Thyroid gland (tissue), 4 donors: ENCODE results near the gene DNER. TPM values are rescaled to one million over a fixed set of nuclear protein-coding genes. Genes with fewer than 3 reads are reported as not detected.

ENCODE experiments used
- DNase-seq, 2 donors: peaks; one replicate each; pipeline ENCODE4 v3.0.0-alpha.2; 2019
- H3K27ac ChIP-seq, 3 donors: fragments of 200-600 bp; sonication (generic); 1 replicate in 2 of 3; 2 replicates in 1 of 3; pipeline ENCODE4 v1.5.1; 2016 to 2019; ENCODE audit warnings: mild to moderate bottlenecking in 1 of 3, moderate library complexity in 1 of 3
- H3K27me3 ChIP-seq: fragments of 200-600 bp; sonication (generic); one replicate; pipeline ENCODE4 v1.5.1; 2019
- H3K36me3 ChIP-seq, 2 donors: fragments of 200-600 bp; sonication (generic); one replicate each; pipeline ENCODE4 v1.5.1; 2016 to 2019
- H3K4me1 ChIP-seq, 2 donors: fragments of 200-600 bp; sonication (generic); one replicate each; pipeline ENCODE4 v1.5.1; 2017 to 2019
- H3K4me3 ChIP-seq, 3 donors: fragments of 200-600 bp; sonication (generic); replicated peaks in 1 of 3; 1 replicate in 2 of 3; 2 replicates in 1 of 3; pipeline ENCODE4 v1.5.1; 2016; ENCODE audit warnings: mild to moderate bottlenecking in 1 of 3
- H3K9me3 ChIP-seq: fragments of 200-600 bp; sonication (generic); one replicate; pipeline ENCODE4 v1.5.1; 2017
- POLR2A ChIP-seq, 2 donors: fragments of 450-650 bp; IDR thresholded peaks; one replicate each; pipeline ENCODE4 v1.6.1; 2017; ENCODE audit warnings: antibody characterized with exemption in 2 of 2, mild to moderate bottlenecking in 2 of 2, moderate library complexity in 1 of 2
- WGBS, 2 donors: methylation state at CpG; one replicate each; pipeline ENCODE4 v1.1.5; 2017; 5-methylcytosine and 5-hydroxymethylcytosine counted together
- intact Hi-C: fragments of 100-400 bp; cut with DNase I; formaldehyde crosslinking; loops from one replicate; pipeline ENCODE4 v1.15.1; 2023
- total RNA-seq, 4 donors: library from RNA; depleted of rRNA; stranded (reverse); fragments of >200 nt; gene quantifications; one replicate each; pipeline ENCODE4 v1.2.3, GENCODE V29; 2016
- TF ChIP-seq, protein P1 (sequence below), 6 experiments: fragments of 200-600 bp in 3 of 6; fragments of 450-650 bp in 3 of 6; sonication (generic) in 3 of 6; IDR thresholded peaks; one replicate each; pipeline ENCODE4 v1.5.1; 2016 to 2019; ENCODE audit warnings: antibody characterized with exemption in 6 of 6, mild to moderate bottlenecking in 2 of 6, inconsistent platforms in 1 of 6, moderate library complexity in 1 of 6

DNER gene
- total RNA-seq, 4 donors from 2014 or later = 0.13 to 0.93 (median 0.42) TPM; not detected in 1

DNA sequence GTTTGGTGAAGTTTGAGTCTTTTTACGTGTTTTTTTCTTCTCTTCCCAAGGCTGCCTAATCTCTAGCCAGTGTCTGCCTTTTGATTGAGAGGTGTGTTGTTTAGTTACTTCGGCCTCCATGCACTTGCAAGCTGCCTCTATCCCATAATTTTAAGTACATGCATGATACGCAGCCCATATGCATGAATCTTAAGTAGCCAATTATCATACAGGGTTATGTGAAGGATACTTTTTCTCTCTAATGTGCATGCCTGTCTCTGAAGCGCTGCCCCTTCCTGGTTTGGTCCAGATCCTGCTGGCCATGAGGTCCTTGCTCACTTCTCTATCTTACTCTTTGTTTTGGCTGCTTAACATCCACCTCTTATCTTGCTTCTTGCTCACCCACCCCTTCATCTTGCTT is 369.4 kb downstream of the DNER start:
- no peaks in the 10 kb centered on the region for H3K4me1 ChIP-seq
- TF ChIP-seq, protein P1, sequence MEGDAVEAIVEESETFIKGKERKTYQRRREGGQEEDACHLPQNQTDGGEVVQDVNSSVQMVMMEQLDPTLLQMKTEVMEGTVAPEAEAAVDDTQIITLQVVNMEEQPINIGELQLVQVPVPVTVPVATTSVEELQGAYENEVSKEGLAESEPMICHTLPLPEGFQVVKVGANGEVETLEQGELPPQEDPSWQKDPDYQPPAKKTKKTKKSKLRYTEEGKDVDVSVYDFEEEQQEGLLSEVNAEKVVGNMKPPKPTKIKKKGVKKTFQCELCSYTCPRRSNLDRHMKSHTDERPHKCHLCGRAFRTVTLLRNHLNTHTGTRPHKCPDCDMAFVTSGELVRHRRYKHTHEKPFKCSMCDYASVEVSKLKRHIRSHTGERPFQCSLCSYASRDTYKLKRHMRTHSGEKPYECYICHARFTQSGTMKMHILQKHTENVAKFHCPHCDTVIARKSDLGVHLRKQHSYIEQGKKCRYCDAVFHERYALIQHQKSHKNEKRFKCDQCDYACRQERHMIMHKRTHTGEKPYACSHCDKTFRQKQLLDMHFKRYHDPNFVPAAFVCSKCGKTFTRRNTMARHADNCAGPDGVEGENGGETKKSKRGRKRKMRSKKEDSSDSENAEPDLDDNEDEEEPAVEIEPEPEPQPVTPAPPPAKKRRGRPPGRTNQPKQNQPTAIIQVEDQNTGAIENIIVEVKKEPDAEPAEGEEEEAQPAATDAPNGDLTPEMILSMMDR (IDR thresholded peaks at IDR 0.05) = no peak
- no peak for TF ChIP-seq POLR2A (IDR thresholded peaks at IDR 0.05)
- H3K9me3 ChIP-seq = no peaks in the 10 kb centered on the region
- WGBS, 2 donors = 89 to 93% methylated on average over 4 of the region's 4 CpGs
- no peak overlapping the region for H3K27ac ChIP-seq
- H3K36me3 ChIP-seq = no peaks in the 10 kb centered on the region
- DNase-seq = no peak
- intact Hi-C loops = no loop called here
- H3K27me3 ChIP-seq = no peaks in the 10 kb centered on the region
- no peak overlapping the region for H3K4me3 ChIP-seq

DNA sequence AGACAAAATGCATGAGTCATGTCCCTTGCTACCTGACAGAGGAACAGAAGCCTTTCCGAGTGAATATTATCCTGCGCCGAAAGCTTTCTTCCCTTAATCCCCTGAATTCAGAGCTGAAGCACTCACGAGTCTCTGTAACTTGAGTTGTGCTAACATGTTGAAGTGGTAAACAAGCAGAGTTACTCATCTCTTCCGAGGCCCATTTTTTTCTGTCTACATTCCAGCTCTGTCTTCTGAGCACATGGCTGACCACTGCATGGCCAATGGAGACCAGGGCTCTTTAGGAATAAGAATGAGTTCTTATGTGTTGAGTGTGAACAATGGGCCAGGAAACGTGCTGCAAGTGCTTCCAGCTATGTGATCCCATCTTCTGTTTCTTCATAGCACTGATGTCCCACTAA is 370.2 kb downstream of the DNER start:
- no peak overlapping the region for H3K27ac ChIP-seq
- WGBS, 2 donors = 59 to 72% methylated on average over 6 of the region's 6 CpGs
- no peak for TF ChIP-seq POLR2A (IDR thresholded peaks at IDR 0.05)
- TF ChIP-seq, protein P1 (IDR thresholded peaks at IDR 0.05) = no peak
- H3K4me3 ChIP-seq = no peak overlapping the region
- intact Hi-C loops = no loop called here
- no peaks in the 10 kb centered on the region for H3K9me3 ChIP-seq
- H3K27me3 ChIP-seq = no peaks in the 10 kb centered on the region
- H3K4me1 ChIP-seq = no peaks in the 10 kb centered on the region
- H3K36me3 ChIP-seq = no peaks in the 10 kb centered on the region
- DNase-seq = no peak

GRCh38 chr2:229343661-229344060 is 370.7 kb downstream of the DNER start:
- H3K36me3 ChIP-seq = no peaks in the 10 kb centered on the region
- TF ChIP-seq, protein P1 (IDR thresholded peaks at IDR 0.05) = no peak
- TF ChIP-seq POLR2A (IDR thresholded peaks at IDR 0.05) = no peak
- H3K4me1 ChIP-seq = no peaks in the 10 kb centered on the region
- no peaks in the 10 kb centered on the region for H3K9me3 ChIP-seq
- WGBS, 2 donors = 62 to 63% methylated on average over 3 of the region's 3 CpGs
- H3K4me3 ChIP-seq = no peak overlapping the region
- DNase-seq = no peak
- intact Hi-C loops = no loop called here
- no peak overlapping the region for H3K27ac ChIP-seq
- no peaks in the 10 kb centered on the region for H3K27me3 ChIP-seq

DNA sequence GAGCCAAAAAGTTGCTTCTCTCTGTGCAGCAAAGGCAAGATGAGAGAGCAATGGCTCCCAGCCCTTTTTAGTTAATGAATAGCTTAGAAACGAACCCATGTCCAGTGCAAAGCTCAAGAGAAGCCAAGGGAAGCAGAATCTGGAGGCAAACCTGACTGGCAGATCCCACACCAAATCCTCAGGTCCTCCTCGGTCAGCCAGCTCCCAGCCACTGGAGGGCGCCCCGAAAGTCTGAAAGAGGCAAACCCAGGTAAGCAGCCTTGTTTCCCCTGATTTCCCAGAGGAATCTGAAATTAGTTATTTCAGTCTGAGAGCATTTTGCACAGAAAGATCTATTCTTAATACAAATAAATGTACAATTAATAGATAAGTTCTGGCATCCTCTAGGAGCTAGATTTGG is 372.0 kb downstream of the DNER start:
- Histone ChIP-seq H3K27ac (no peak overlapping the region), H3K27me3 (no peaks in the 10 kb centered on the region), H3K36me3 (no peaks in the 10 kb centered on the region), H3K4me1 (no peaks in the 10 kb centered on the region), H3K4me3 (no peak overlapping the region), H3K9me3 (no peaks in the 10 kb centered on the region)
- DNase-seq = peak; percentile 66 to 83
- intact Hi-C loops = no loop called here
- 31% methylated on average over 4 of the region's 4 CpGs for WGBS, 2 donors
- no peak for TF ChIP-seq POLR2A (IDR thresholded peaks at IDR 0.05)
- TF ChIP-seq, protein P1 (IDR thresholded peaks at IDR 0.05) = peak; percentile 25 to 67 (median 56)

GRCh38 chr2:229340086-229340760 is 374.1 kb downstream of the DNER start:
- Histone ChIP-seq H3K36me3 (no peaks in the 10 kb centered on the region), H3K4me3 (no peak overlapping the region), H3K27me3 (no peaks in the 10 kb centered on the region), H3K27ac (no peak overlapping the region), H3K9me3 (no peaks in the 10 kb centered on the region), H3K4me1 (no peaks in the 10 kb centered on the region)
- DNase-seq = no peak
- intact Hi-C loops = no loop called here
- TF ChIP-seq, protein P1 (IDR thresholded peaks at IDR 0.05) = no peak
- TF ChIP-seq POLR2A (IDR thresholded peaks at IDR 0.05) = no peak
- WGBS, 2 donors = 79 to 85% methylated on average over 7 to 8 of the region's 8 CpGs
